HTERT RPE-1 (cell line): Measurements from ENCODE around the gene TAGLN.
"Not testable (repeated sequence)": the region's sequence is repeated elsewhere in the genome, so short reads cannot be mapped to it uniquely, and the experiment has no call there.

Experiments
- in situ Hi-C: fragments of 300-500 bp; cut with MboI; formaldehyde crosslinking; loops from 4 replicates; pipeline ENCODE4 v1.14.3; 2020; ENCODE audit warnings: low sequenced_read_pairs

The TAGLN gene

GRCh38 chr11:117180661-117181585 is 18.2 kb upstream of the TAGLN start:
- in situ Hi-C loops: no loop called here

- in situ Hi-C loops: no loop called here
Observed at GRCh38 chr11:117181586-117182550, 17.3 kb upstream of the TAGLN start.

- in situ Hi-C loops: no loop called here
Observed at GRCh38 chr11:117182551-117182935, 16.6 kb upstream of the TAGLN start.

- in situ Hi-C loops: not testable (repeated sequence)
Observed at GRCh38 chr11:117183178-117183577, 16.0 kb upstream of the TAGLN start.

- in situ Hi-C loops: no loop called here
Observed at GRCh38 chr11:117183724-117184349, 15.3 kb upstream of the TAGLN start.

- in situ Hi-C loops: no loop called here
Observed at GRCh38 chr11:117185736-117186430, 13.3 kb upstream of the TAGLN start.

- in situ Hi-C loops: no loop called here
Observed at GRCh38 chr11:117186431-117186761, 12.8 kb upstream of the TAGLN start.

- in situ Hi-C loops: no loop called here
Observed at GRCh38 chr11:117187007-117187406, 12.2 kb upstream of the TAGLN start.

- in situ Hi-C loops: no loop called here
Observed at GRCh38 chr11:117187428-117187798, 11.8 kb upstream of the TAGLN start.

GRCh38 chr11:117187799-117188481 is 11.2 kb upstream of the TAGLN start:
- in situ Hi-C loops: no loop called here

- in situ Hi-C loops: no loop called here
Observed at GRCh38 chr11:117188620-117189081, 10.5 kb upstream of the TAGLN start.

GRCh38 chr11:117189191-117189940 is 9.8 kb upstream of the TAGLN start:
- in situ Hi-C loops: no loop called here

- in situ Hi-C loops: no loop called here
Observed at GRCh38 chr11:117189941-117190544, 9.1 kb upstream of the TAGLN start.

GRCh38 chr11:117191680-117192400 is 7.3 kb upstream of the TAGLN start:
- in situ Hi-C loops: no loop called here

GRCh38 chr11:117192401-117192875 is 6.7 kb upstream of the TAGLN start:
- in situ Hi-C loops: no loop called here

- in situ Hi-C loops: no loop called here
Observed at GRCh38 chr11:117193130-117194020, 5.8 kb upstream of the TAGLN start.

- in situ Hi-C loops: no loop called here
Observed at GRCh38 chr11:117194267-117194666, 4.9 kb upstream of the TAGLN start.
